Parathyroid adenoma (tissue), 2 donors: ENCODE results near the gene ANGPTL7.
"Not testable (repeated sequence)": the region's sequence is repeated elsewhere in the genome, so short reads cannot be mapped to it uniquely, and the experiment has no call there.

Experiments
- H2AFZ ChIP-seq: fragments of 300-600 bp; sonication (generic); one replicate; pipeline ENCODE4 v1.7.0; 2017; ENCODE audit warnings: antibody characterized with exemption, mild to moderate bottlenecking
- H3K27ac ChIP-seq: fragments of 300-600 bp; sonication (generic); one replicate; pipeline ENCODE4 v1.7.0; 2017
- H3K27me3 ChIP-seq: fragments of 300-600 bp; sonication (generic); one replicate; pipeline ENCODE4 v1.7.0; 2017; ENCODE audit warnings: low read length; ENCODE audit not compliant: control insufficient read depth, insufficient read depth
- H3K36me3 ChIP-seq: fragments of 300-600 bp; sonication (generic); one replicate; pipeline ENCODE4 v1.7.0; 2017; ENCODE audit warnings: low read length; ENCODE audit not compliant: control insufficient read depth, insufficient read depth
- H3K4me1 ChIP-seq: fragments of 300-600 bp; sonication (generic); one replicate; pipeline ENCODE4 v1.7.0; 2017; ENCODE audit warnings: control low read depth
- H3K4me2 ChIP-seq: fragments of 300-600 bp; sonication (generic); one replicate; pipeline ENCODE4 v1.7.0; 2017; ENCODE audit warnings: low read length
- H3K4me3 ChIP-seq: fragments of 300-600 bp; sonication (generic); one replicate; pipeline ENCODE4 v1.7.0; 2017; ENCODE audit warnings: low read depth, low read length
- H3K79me2 ChIP-seq: fragments of 300-600 bp; sonication (generic); one replicate; pipeline ENCODE4 v1.7.0; 2017; ENCODE audit warnings: control low read depth
- H3K9ac ChIP-seq: fragments of 300-600 bp; sonication (generic); one replicate; pipeline ENCODE4 v1.7.0; 2017; ENCODE audit warnings: mild to moderate bottlenecking
- H3K9me3 ChIP-seq: fragments of 300-600 bp; sonication (generic); one replicate; pipeline ENCODE4 v1.7.0; 2017; ENCODE audit warnings: low read length; ENCODE audit not compliant: control insufficient read depth
- CTCF ChIP-seq: fragments of 300-600 bp; sonication (generic); IDR thresholded peaks from one replicate; pipeline ENCODE4 v1.7.0; 2017; ENCODE audit warnings: antibody characterized with exemption, mild to moderate bottlenecking
- donor health status: primary hyperparathyroidism.

Gene ANGPTL7

DNA sequence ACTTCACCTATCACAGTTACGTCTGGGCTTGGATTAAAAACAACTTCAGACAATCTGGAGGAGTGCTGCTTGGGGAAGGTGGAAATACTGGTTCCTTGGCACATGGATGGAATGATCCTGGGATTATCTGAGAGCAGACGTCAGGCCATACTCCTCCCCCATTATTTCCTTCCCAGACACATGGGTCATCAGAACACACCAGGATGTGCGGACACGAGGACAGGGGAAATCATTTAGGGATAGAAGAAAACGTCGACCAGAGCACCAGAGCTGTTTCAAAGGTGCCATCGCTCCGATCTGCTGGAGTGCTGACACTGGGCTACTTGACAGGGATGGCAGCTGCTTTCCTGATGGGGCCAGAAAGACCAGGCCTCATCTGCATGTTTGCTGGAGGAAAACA is 31.8 kb upstream of the ANGPTL7 start:
- no peak overlapping the region for H3K4me3 ChIP-seq
- H3K4me1 ChIP-seq: peaks cover 19% of the 10 kb centered on the region
- H3K79me2 ChIP-seq: no peaks in the 10 kb centered on the region
- H3K4me2 ChIP-seq: no peak overlapping the region
- TF ChIP-seq CTCF: no peak
- H3K36me3 ChIP-seq: no peaks in the 10 kb centered on the region
- H3K27me3 ChIP-seq: no peaks in the 10 kb centered on the region
- H3K27ac ChIP-seq: no peak overlapping the region
- H3K9ac ChIP-seq: no peak overlapping the region
- H2AFZ ChIP-seq: no peak overlapping the region
- no peaks in the 10 kb centered on the region for H3K9me3 ChIP-seq

GRCh38 chr1:11157867-11158266 is 31.3 kb upstream of the ANGPTL7 start:
- H3K4me1 ChIP-seq: peaks cover 19% of the 10 kb centered on the region
- no peak for TF ChIP-seq CTCF
- H3K9me3 ChIP-seq: no peaks in the 10 kb centered on the region
- H3K4me2 ChIP-seq: no peak overlapping the region
- H3K27me3 ChIP-seq: no peaks in the 10 kb centered on the region
- H3K27ac ChIP-seq: peak overlapping the region; percentile 42
- no peaks in the 10 kb centered on the region for H3K79me2 ChIP-seq
- H3K9ac ChIP-seq: no peak overlapping the region
- H3K36me3 ChIP-seq: no peaks in the 10 kb centered on the region
- H3K4me3 ChIP-seq: no peak overlapping the region
- H2AFZ ChIP-seq: no peak overlapping the region

GRCh38 chr1:11158291-11158690 is 30.9 kb upstream of the ANGPTL7 start:
- no peaks in the 10 kb centered on the region for H3K9me3 ChIP-seq
- peaks cover 19% of the 10 kb centered on the region for H3K4me1 ChIP-seq
- no peak overlapping the region for H3K4me2 ChIP-seq
- no peak overlapping the region for H3K4me3 ChIP-seq
- no peak overlapping the region for H2AFZ ChIP-seq
- H3K36me3 ChIP-seq: no peaks in the 10 kb centered on the region
- no peaks in the 10 kb centered on the region for H3K79me2 ChIP-seq
- H3K9ac ChIP-seq: no peak overlapping the region
- no peak for TF ChIP-seq CTCF
- peak overlapping the region; percentile 42 for H3K27ac ChIP-seq
- no peaks in the 10 kb centered on the region for H3K27me3 ChIP-seq

DNA sequence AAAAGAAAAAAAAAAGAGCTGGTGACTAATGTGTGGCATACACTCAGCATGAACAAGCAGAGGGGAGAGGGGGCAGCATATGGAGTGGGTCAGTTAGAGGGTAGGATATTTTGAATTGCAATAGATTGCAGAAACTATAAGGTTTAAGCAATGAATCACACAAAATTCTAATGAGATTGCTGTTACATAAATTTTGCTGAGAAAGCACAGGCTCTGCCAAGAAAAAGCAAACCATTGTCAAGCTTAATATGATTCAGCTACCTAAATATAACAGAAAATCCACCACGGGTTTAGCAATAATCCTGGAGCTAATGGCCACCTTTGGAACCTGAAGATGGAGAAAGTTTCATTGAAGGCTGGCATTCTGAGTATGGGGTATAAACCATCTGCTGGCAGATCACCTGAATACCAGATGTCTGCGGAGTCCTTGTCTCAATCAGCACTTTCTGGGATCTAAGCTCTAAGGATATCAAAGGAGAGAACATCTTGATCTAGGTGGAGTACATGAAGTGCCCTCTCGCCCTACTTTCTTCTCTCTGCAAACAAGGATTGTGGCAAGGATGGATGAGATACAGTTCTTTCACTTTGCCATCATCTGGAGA is 30.3 kb upstream of the ANGPTL7 start:
- H3K4me3 ChIP-seq: no peak overlapping the region
- H3K36me3 ChIP-seq: no peaks in the 10 kb centered on the region
- H3K27me3 ChIP-seq: no peaks in the 10 kb centered on the region
- peak overlapping the region; percentile 42 for H3K27ac ChIP-seq
- no peak overlapping the region for H3K9ac ChIP-seq
- H3K4me2 ChIP-seq: no peak overlapping the region
- no peaks in the 10 kb centered on the region for H3K79me2 ChIP-seq
- peaks cover 19% of the 10 kb centered on the region for H3K4me1 ChIP-seq
- no peak overlapping the region for H2AFZ ChIP-seq
- no peaks in the 10 kb centered on the region for H3K9me3 ChIP-seq
- TF ChIP-seq CTCF: no peak

- not testable (repeated sequence) for H3K4me2 ChIP-seq, H3K79me2 ChIP-seq, H3K4me3 ChIP-seq, H3K9me3 ChIP-seq, H3K27ac ChIP-seq, H3K36me3 ChIP-seq, H3K9ac ChIP-seq, H2AFZ ChIP-seq, H3K27me3 ChIP-seq
- peaks cover 13% of the 10 kb centered on the region for H3K4me1 ChIP-seq
Observed at GRCh38 chr1:11162752-11163151, 26.4 kb upstream of the ANGPTL7 start.

DNA sequence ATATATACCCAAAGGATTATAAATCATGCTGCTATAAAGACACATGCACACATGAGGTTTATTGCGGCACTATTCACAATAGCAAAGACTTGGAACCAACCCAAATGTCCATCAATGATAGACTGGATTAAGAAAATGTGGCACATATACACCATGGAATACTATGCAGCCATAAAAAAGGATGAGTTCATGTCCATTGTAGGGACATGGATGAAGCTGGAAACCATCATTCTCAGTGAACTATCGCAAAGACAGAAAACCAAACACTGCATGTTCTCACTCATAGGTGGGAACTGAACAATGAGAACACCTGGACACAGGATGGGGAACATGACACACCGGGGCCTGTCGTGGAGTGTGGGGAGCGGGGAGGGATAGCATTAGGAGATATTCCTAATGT is 22.4 kb upstream of the ANGPTL7 start:
- not testable (repeated sequence) for H3K4me3 ChIP-seq, H3K4me2 ChIP-seq, H3K79me2 ChIP-seq, H3K27me3 ChIP-seq, H3K27ac ChIP-seq, H2AFZ ChIP-seq, H3K9me3 ChIP-seq, H3K9ac ChIP-seq, H3K4me1 ChIP-seq, H3K36me3 ChIP-seq
